OCI-LY1 (cell line): Measurements from ENCODE around the gene ALOX5.
"Not testable (repeated sequence)": the region's sequence is repeated elsewhere in the genome, so short reads cannot be mapped to it uniquely, and the experiment has no call there.

Source experiments
- CTCF ChIP-seq: fragments of 200-600 bp; sonication (generic), shearing (Covaris generic); IDR thresholded peaks from 2 replicates; pipeline ENCODE4 v1.5.1; 2017; ENCODE audit warnings: mild to moderate bottlenecking, antibody characterized with exemption, low read length, moderate library complexity, mixed read lengths
- EZH2 ChIP-seq: fragments of 200-600 bp; sonication (generic), shearing (Covaris generic); IDR thresholded peaks from 2 replicates; pipeline ENCODE4 v1.8.0; 2017; ENCODE audit warnings: borderline replicate concordance, mixed run types, mild to moderate bottlenecking, antibody characterized with exemption, low read length, moderate library complexity, mixed read lengths

GRCh38 chr10:45346652-45347335, 27.2 kb upstream of the ALOX5 start:
- TF ChIP-seq CTCF, EZH2: not testable (repeated sequence)
